ENCODE data around the gene IQSEC3.

IQSEC3 gene

GRCh38 chr12:114626-115211, 48.2 kb downstream of the IQSEC3 start:
- Histone ChIP-seq H3K4me3 (ENCODE audit: severe bottlenecking) (no peak overlapping the region), H3K9me3 (ENCODE audit: severe bottlenecking) (no peaks in the 10 kb centered on the region), H3K4me1 (ENCODE audit: insufficient read depth, poor library complexity, severe bottlenecking) (no peaks in the 10 kb centered on the region), H3K27me3 (ENCODE audit: insufficient read depth, poor library complexity, severe bottlenecking) (no peaks in the 10 kb centered on the region), H3K36me3 (ENCODE audit: low read depth) (no peaks in the 10 kb centered on the region), H3K27ac (ENCODE audit: poor library complexity, severe bottlenecking) (no peak overlapping the region)
- TF ChIP-seq CTCF (IDR thresholded peaks at IDR 0.05; ENCODE audit: poor library complexity, severe bottlenecking), result no peak
- ATAC-seq (ENCODE audit: low read depth), result no peak
- no peak for DNase-seq (ENCODE audit: low spot score)

DNA sequence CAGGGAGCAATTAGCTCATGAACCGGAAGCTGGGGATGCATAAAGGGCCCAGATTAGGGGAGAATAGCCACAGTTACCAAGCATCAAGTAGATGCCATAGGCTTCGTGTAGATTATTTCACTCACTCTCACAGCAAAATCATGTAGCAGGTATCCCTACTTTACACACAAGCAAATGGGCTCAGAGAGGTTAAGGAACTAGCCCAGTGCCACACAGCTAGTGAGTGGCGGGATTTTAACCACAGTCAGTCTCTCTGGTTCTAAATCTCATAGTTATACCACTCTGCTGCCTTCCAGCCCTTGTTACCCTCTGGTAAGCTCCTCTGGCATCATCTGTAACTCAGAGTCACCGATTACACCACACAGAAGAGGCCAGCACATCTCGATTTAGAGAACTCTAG, 49.0 kb downstream of the IQSEC3 start:
- ATAC-seq (ENCODE audit: low read depth), result no peak
- no peak overlapping the region for H3K27ac ChIP-seq (ENCODE audit: poor library complexity, severe bottlenecking)

GRCh38 chr12:115960-116915, 49.7 kb downstream of the IQSEC3 start:
- no peak for TF ChIP-seq CTCF (IDR thresholded peaks at IDR 0.05; ENCODE audit: poor library complexity, severe bottlenecking)
- no peak overlapping the region for H3K27ac ChIP-seq (ENCODE audit: poor library complexity, severe bottlenecking)
- no peaks in the 10 kb centered on the region for H3K27me3 ChIP-seq (ENCODE audit: insufficient read depth, poor library complexity, severe bottlenecking)
- no peaks in the 10 kb centered on the region for H3K36me3 ChIP-seq (ENCODE audit: low read depth)
- no peak overlapping the region for H3K4me3 ChIP-seq (ENCODE audit: severe bottlenecking)
- H3K4me1 ChIP-seq (ENCODE audit: insufficient read depth, poor library complexity, severe bottlenecking), result no peaks in the 10 kb centered on the region
- ATAC-seq (ENCODE audit: low read depth) (no peak), DNase-seq (ENCODE audit: low spot score) (no peak)
- H3K9me3 ChIP-seq (ENCODE audit: severe bottlenecking), result no peaks in the 10 kb centered on the region

More for the DNA sequence above, 49.0 kb downstream of the IQSEC3 start:
- no peak for DNase-seq (ENCODE audit: low spot score)
- H3K4me1 ChIP-seq (ENCODE audit: insufficient read depth, poor library complexity, severe bottlenecking), result no peaks in the 10 kb centered on the region
- no peaks in the 10 kb centered on the region for H3K27me3 ChIP-seq (ENCODE audit: insufficient read depth, poor library complexity, severe bottlenecking)
- H3K4me3 ChIP-seq (ENCODE audit: severe bottlenecking), result no peak overlapping the region
- no peaks in the 10 kb centered on the region for H3K36me3 ChIP-seq (ENCODE audit: low read depth)
- no peak for TF ChIP-seq CTCF (IDR thresholded peaks at IDR 0.05; ENCODE audit: poor library complexity, severe bottlenecking)
- H3K9me3 ChIP-seq (ENCODE audit: severe bottlenecking), result no peaks in the 10 kb centered on the region

DNA sequence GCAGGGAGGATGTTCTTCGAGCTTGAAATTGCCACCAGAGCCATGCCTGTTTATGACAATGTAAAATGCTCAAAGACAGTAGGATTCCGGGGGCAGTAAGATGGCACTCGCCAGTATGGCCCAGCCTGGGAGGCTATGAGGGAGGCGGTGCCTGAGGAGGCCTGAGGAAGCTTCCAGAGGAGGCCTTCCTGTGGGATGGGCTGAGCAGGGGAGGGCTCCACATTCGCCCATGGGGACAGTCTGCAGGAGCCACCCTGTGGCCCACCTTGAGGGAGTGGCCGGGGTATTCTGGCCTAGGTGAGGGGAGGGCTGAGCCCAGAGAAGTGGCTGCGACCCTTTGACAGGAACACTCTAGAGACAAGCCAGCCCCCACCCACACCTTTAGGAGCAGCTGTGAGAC, 50.7 kb downstream of the IQSEC3 start:
- ATAC-seq (ENCODE audit: low read depth) (no peak), DNase-seq (ENCODE audit: low spot score) (no peak)
- Histone ChIP-seq H3K36me3 (ENCODE audit: low read depth) (no peaks in the 10 kb centered on the region), H3K27me3 (ENCODE audit: insufficient read depth, poor library complexity, severe bottlenecking) (no peaks in the 10 kb centered on the region), H3K4me1 (ENCODE audit: insufficient read depth, poor library complexity, severe bottlenecking) (no peaks in the 10 kb centered on the region), H3K4me3 (ENCODE audit: severe bottlenecking) (no peak overlapping the region), H3K27ac (ENCODE audit: poor library complexity, severe bottlenecking) (no peak overlapping the region), H3K9me3 (ENCODE audit: severe bottlenecking) (no peaks in the 10 kb centered on the region)
- no peak for TF ChIP-seq CTCF (IDR thresholded peaks at IDR 0.05; ENCODE audit: poor library complexity, severe bottlenecking)

Measured in RWPE2 (cell line).